Stimulated activated CD8-positive, alpha-beta memory T cell treated with anti-CD3 and anti-CD28 coated beads, Interleukin-4, amount 100 ng/mL, for 4 hours (primary cell): ENCODE data around the gene BDNF.
"Not testable (repeated sequence)": the region's sequence is repeated elsewhere in the genome, so short reads cannot be mapped to it uniquely, and the experiment has no call there.

Source experiments
- DNase-seq, 2 donors: peaks; one replicate each; pipeline ENCODE4 v3.0.0-alpha.2; 2020; ENCODE audit warnings: low read depth in 2 of 2, low spot score in 1 of 2

The BDNF gene

DNA sequence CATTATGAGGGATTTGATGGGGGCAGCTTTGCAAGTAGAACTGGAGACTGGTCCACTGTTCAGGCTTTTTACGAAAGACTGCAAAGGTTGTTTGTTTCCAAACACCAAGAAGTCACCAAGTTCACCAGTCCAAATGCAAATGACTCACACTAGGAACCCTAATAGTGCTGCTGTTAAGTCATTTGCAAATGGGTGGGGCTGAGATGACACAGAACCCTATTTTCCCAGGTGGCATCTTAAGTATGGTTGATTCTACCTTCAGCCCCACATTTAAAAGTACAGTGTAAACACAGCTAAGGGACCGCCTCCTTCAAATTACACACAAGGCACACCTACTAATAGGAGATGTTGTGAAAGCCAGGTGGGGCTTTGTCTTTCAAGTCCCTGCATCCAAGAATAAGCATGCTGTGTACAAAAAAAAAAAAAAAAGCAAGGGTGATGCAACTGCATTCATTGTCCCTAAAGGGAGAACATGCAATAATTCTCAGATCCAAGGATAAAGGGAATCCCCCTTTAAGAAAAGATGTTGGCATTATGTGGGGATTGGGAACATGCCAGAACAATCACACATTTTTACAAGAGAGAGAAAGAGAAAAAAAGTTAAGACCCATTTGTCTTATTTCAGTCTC, 27.3 kb downstream of the BDNF start:
- DNase-seq, result no peak

- not testable (repeated sequence) for DNase-seq
Measured at GRCh38 chr11:27665508-27666101, 34.6 kb downstream of the BDNF start.

- DNase-seq, result no peak
Measured at GRCh38 chr11:27663326-27663725, 36.9 kb downstream of the BDNF start.

DNA sequence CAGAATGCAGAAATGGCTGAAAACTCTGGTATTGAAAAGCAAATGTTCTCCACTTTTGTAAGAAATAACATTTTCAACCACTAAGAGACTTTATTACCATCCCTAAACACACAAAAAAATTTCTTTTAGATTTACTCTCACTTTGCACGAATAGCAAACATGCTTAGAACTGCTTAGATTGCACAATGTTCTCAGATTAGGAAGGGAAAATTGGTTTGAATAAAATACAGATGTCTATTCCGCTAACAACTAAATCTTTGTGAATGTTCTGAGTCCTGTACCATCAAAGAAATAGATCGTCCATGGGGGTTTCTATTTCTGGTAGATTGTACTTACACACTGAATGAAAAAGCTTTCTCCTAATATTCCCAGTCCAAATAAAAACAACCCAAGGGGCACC, 40.1 kb downstream of the BDNF start:
- DNase-seq, result no peak

GRCh38 chr11:27658535-27659236, 41.6 kb downstream of the BDNF start:
- no peak for DNase-seq

DNA sequence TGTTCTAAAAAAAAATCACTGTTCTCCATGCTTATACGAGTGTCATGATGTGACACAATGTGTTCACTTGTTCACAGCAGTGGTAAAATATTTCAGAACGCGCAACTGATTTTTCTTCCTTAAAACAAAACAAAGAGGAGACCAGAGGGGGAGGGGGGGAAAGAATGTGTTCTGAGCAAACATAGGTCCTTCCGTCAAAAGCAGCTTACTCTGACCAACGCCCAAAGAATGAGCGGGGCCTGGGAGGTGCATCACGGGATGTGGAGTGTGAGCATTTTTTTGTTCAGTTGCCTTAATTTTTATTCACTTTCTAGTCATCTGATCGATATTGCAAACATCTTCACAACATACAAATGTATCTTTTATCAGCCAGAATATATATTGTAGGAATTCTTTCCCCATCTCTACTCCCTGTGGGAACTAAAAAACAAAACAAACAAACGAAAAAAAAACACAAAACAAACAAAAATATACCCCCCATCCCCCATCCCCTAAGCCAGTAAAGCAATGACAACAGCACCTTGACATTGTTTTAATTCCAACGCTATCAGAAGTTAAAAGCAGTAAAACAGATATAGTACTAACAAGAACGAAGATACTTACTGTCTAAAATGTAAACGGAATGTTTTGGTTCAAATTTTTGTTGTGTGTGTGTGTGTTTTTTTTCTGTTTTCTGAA, 43.3 kb downstream of the BDNF start:
- DNase-seq, result no peak

GRCh38 chr11:27656320-27656719, 43.9 kb downstream of the BDNF start:
- DNase-seq, result no peak

DNA sequence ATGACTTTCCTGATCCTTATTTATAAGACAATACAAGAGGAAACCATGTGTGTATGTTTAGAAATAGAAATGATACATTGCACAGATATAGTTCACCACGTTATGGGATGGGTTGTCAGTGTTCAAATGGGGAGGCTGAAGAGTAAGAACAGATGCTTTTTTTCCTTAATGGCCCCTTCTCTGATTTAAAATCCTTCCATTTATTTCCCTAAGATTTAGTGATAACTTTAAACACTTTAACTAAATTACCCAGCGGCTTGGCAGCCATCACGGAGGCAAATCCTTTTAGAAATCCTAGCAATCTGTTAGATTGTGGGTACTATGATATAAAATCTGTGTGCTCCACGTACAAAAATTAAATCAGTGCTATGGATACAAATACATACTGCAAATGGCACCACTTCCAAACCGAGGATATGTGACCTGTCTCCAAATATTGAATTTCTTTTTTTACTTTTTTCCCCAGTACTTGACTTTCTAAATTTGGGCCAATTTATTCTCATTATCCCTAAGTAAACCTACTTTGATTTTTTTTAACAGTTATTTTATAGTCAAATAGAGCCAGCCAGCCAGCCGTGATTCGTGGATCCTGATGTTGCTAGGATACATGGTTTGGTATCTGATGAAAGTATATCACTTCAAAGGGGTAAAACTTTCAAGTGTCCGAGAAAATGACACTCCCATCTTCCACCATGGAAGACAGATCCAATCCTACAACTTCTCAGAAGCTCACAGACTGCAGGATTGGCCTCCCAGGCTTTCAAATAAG, 46.1 kb downstream of the BDNF start:
- DNase-seq, result no peak

- no peak for DNase-seq
Measured at GRCh38 chr11:27651711-27652110, 48.5 kb downstream of the BDNF start.

DNA sequence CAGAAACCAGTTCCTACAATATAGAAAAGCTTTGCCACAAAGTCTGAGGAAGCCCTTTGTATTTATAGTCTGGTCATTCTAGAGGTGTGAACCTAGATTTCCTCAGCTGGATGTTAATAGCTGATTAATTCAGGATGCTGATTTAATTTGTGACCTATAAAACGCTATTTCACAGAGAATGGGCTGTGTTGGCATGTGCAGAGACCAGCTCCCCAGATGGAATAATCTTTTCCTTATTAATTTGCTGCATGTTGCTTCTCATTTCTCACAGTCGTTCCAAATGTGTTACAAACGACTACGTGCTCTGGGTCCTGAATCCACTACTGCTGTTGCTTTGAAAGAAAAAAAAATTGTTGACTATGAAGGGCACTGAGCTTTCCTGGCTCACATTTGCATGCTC, 49.3 kb downstream of the BDNF start:
- no peak for DNase-seq

GRCh38 chr11:27649800-27650199, 50.5 kb downstream of the BDNF start:
- no peak for DNase-seq

DNA sequence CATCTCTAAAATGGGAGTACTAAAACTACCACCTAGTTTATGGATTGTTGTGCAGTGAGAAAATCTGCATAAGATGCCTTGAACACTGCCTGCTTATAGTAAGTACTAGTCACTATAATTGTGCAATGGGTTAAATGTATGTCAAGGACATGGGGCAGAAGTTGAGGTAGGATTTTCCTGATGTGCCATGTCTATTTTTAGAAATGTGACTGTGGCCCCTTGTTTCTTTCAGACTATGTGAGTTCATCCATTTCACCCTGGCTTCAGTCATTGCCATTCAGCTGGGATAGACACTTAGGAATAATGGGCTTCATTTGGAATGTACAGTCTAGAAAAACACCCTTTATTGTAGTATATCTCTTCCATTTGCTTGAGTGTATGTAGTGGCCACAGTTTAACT, 51.4 kb downstream of the BDNF start:
- no peak for DNase-seq

DNA sequence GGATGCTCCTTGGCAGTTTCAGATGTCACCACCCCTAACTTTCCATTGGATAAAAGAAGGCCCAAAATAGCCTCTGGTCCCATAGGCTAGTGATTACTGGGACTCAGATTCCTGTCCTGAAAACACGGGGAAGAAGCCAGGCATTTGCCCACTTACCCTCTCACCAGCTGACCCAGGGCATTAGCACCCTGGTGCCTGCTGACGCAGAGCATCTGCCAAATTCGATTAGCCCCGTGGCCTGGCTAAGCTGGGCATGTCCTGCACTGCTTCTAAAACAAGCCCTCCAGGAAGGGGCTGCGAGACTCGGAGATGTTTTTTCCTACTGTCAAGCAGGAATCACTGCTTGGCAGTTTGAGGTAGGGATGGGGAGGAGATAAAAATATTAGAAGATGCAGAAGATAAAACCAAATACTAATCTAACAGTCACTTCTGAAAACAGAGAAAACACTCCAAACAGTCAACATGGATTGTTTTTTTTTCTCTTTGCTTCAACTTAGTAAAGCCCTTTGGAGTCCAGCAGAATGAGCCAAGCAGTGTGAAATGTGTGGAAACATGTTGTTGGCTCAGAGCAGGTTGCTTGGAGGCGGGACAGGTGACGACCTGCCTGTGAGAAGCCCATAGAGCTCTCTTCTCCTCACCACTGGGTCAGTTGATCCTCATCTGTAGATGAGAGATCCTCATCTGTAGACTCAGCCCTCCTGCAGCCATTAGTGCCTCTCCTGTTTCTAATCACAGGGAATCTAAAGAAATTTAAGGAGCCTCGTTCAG, 54.0 kb downstream of the BDNF start:
- no peak for DNase-seq

DNA sequence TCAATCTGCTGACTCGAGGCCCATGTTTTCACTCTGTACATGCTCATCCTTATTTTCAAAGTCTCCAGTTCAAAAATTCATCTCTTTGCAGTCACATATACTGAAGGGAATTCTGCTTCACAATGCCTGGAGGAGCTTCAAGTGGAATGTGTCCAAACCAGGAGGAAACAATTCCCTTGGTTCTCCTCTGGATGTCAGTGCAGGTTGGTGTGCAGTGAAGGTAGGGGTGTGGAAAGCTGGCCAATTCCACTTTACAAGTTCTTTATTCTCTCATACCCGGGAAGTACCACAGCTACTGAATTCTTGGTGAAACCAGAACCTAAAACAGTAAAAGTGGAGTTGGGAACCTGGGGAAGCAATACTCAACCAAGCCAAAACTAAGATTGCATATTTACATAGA, 57.3 kb downstream of the BDNF start:
- DNase-seq, result no peak

DNA sequence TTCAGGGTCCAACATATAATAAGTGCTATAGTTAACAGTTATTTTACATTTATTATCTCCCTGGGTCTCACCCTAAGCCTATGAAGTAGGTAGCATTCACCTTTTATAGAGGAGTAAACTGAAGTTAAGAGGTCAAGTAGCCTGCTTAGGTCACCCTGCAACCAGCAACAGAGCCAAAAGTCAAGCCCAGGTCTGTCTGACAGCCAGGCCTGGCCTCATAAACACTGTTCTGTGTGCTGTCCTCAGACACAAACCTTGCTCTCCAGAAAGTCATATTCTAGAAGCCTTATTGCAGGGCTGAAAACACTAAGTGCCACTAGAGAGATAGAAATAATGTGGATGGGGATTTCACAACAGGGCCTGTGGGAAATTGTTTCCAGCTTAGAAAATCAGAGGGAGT, 59.3 kb downstream of the BDNF start:
- DNase-seq, result no peak

GRCh38 chr11:27635567-27636037, 64.7 kb downstream of the BDNF start:
- no peak for DNase-seq

DNA sequence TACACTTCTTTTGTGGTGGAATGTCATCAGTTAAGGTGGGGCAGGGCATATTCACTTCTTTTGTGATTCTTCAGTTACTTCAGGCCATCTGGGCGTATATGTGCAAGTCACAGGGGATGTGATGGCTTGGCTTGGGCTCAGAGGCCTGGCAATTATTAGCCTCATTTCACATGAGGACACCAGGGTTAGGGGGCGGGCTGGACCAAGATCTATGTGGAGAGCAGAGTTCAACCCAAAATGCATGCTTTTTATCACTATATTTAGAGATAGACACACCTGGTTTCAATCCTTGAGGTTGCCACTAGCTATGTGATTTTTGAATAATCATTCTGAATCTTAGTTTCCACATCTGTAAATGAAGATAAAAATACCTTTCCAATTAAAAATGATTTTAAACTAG, 65.5 kb downstream of the BDNF start:
- not testable (repeated sequence) for DNase-seq

- not testable (repeated sequence) for DNase-seq
Measured at GRCh38 chr11:27634282-27634681, 66.0 kb downstream of the BDNF start.

DNA sequence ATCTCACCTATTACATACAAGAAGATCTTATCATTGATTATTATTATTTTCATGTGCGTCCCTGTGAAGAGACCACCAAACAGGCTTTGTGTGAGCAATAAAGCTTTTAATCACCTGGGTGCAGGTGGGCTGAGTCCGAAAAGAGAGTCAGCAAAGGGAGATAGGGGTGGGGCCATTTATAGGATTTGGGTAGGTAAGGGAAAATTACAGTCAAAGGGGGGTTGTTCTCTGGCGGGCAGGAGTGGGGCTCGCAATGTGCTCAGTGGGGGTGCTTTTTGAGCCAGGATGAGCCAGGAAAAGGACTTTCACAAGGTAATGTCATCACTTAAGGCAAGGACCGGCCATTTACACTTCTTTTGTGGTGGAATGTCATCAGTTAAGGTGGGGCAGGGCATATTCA, 71.2 kb downstream of the BDNF start:
- not testable (repeated sequence) for DNase-seq

DNA sequence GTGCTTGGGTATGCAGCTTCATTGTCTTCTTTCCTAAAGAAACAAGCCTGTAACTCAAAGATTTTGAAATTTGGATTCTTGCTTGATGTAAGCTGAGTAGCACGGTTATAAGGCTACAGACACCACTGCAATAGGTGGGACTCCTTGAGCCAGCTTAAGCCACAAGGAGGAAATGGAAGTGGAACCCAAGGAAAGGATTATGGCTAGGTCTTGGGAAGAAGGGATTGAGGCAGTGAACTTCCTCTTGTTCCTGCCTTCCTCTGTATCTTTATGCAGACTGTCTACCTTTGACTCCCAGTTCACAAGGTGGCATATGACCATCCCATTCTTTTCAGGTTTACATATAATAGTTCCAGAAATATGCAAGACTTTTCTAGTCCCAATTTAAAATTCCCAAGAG, 72.3 kb downstream of the BDNF start:
- DNase-seq, result no peak
